ENCODE measurements around the gene APOBEC3A.
"Not testable (repeated sequence)": the region's sequence is repeated elsewhere in the genome, so short reads cannot be mapped to it uniquely, and the experiment has no call there.

The APOBEC3A gene

DNA sequence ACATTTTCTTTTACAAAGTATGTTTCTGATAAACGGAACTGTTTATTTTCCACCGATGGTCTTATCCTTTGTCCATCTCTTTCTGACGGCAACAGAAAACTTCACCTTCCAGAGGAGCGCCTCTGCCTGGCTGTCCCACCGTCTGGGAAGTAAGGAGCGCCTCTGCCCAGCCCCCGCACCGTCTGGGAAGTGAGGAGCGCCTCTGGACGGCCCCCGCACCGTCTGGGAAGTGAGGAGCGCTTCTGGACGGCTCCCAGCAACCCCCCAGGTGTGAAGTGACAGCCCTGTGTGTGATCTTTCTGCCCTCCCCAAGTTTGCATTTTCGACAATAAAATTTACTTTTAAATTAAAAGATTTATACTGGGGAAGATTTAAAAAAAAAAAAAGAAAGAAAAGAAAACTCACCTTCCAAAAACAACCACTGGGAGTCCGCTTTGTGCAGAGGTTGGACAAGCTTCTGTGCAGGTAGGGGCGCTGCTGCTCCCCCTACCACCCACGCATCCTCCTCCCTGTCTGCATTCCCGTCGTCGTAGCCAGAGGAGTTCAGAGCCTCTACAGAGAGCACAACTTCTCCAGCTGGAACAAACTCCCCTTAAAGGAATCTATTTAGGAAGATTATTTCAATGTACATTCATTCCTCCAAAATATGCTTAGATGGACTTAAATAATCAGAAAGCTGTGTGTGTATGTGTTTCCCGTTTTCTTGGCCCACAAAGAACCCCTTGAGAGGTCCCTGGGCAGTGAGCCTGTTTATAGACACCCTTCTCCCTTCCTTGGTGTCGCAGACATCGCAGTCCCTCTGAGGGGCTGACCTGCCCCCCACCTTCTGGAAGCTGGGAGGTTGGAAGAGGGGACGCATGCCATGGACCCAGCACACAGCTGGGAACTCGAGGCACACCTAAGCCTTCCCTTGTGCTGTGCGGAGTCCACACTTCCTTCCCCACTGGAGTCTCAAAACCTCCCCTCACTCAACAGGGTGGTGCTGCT is 23.9 kb downstream of the APOBEC3A start:
- POLR2A ChIA-PET, result no interaction called here
- peak; percentile 10 for TF ChIP-seq CTCF (IDR thresholded peaks at IDR 0.05; ENCODE audit: insufficient read depth, low read length, missing control alignments)
- H3K4me3 ChIP-seq (ENCODE audit: low read depth, low read length), result no peak overlapping the region
- DNase-seq (ENCODE audit: low read depth, low spot score), result no peak
- CTCF ChIA-PET, result interaction anchor here (0.7 to 4.2 kb wide), 7 partner anchors 7 to 1025 kb away, joined by 3 to 22 read pairs (median 5); no protein-coding TSS in a partner anchor

- H3K4me3 ChIP-seq (ENCODE audit: low read depth, low read length), result peak within 1 kb of the TSS; percentile 52
- DNase-seq (ENCODE audit: low read depth, low spot score), result peak; percentile 73
- POLR2A ChIA-PET, result no interaction called here
- TF ChIP-seq CTCF (IDR thresholded peaks at IDR 0.05; ENCODE audit: insufficient read depth, low read length, missing control alignments), result no peak
- CTCF ChIA-PET, result interaction anchor here (2.4 to 4.2 kb wide), 3 partner anchors 8 to 214 kb away, joined by 11 to 22 read pairs (median 21); no protein-coding TSS in a partner anchor
These were observed 24.9 kb downstream of the APOBEC3A start, which contains the start of gene APOBEC3B for GRCh38 chr22:38981992-38982927. Gene APOBEC3B, plus strand, starts transcription at chr22:38982347. Its CDS starts 107 bp downstream, at chr22:38982454.

- POLR2A ChIA-PET, result no interaction called here
- no peak for DNase-seq (ENCODE audit: low read depth, low spot score)
- no peak overlapping the region for H3K4me3 ChIP-seq (ENCODE audit: low read depth, low read length)
- CTCF ChIA-PET, result interaction anchor here (0.9 to 4.2 kb wide), 4 partner anchors 10 to 137 kb away, joined by 3 to 22 read pairs (median 16); no protein-coding TSS in a partner anchor
- no peak for TF ChIP-seq CTCF (IDR thresholded peaks at IDR 0.05; ENCODE audit: insufficient read depth, low read length, missing control alignments)
These were observed 26.8 kb downstream of the APOBEC3A start for GRCh38 chr22:38984224-38984623.

GRCh38 chr22:38984784-38985757 is 27.7 kb downstream of the APOBEC3A start:
- not testable (repeated sequence) for H3K4me3 ChIP-seq (ENCODE audit: low read depth, low read length); DNase-seq (ENCODE audit: low read depth, low spot score)
- ChIA-PET POLR2A (interaction anchor here (0.7 kb wide), 1 partner anchor 1385 kb away, joined by 3 read pairs; the partner anchor contains the start of gene SGSM3), CTCF (interaction anchor here (0.9 to 4.2 kb wide), 4 partner anchors 11 to 136 kb away, joined by 3 to 21 read pairs (median 7); no protein-coding TSS in a partner anchor)

DNA sequence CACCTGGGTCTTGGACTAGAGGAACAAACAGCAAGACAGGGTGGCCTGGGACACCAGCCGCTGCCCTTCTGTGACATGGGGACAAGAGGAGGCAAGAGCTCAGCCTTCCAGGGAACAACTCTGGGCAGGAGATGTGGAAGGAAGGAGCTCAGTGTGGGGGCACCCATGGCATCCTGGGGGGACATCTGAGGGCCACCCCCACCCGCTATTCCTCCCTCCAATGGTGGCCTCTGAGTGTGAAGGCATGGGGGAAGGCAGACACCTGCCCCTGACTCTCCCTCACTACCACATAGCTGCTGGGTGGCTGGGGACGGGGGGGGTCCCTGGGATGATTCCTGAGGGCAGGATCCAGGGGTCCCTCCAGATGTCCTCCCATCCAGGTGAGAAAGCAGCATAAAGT is 29.2 kb downstream of the APOBEC3A start:
- no peak overlapping the region for H3K4me3 ChIP-seq (ENCODE audit: low read depth, low read length)
- no peak for TF ChIP-seq CTCF (IDR thresholded peaks at IDR 0.05; ENCODE audit: insufficient read depth, low read length, missing control alignments)
- POLR2A ChIA-PET, result no interaction called here
- CTCF ChIA-PET, result interaction anchor here (1.2 to 1.3 kb wide), 2 partner anchors 12 to 16 kb away, joined by 4 read pairs; no protein-coding TSS in a partner anchor
- DNase-seq (ENCODE audit: low read depth, low spot score), result no peak

Measured in AG04449 (cell line).